ENCODE data around the gene TPRN. TPM values are rescaled to one million over a fixed set of nuclear protein-coding genes. Genes with fewer than 3 reads are reported as not detected.

TPRN gene
- total RNA-seq, 1 experiment from 2014 or later, result 24.9 TPM

DNA sequence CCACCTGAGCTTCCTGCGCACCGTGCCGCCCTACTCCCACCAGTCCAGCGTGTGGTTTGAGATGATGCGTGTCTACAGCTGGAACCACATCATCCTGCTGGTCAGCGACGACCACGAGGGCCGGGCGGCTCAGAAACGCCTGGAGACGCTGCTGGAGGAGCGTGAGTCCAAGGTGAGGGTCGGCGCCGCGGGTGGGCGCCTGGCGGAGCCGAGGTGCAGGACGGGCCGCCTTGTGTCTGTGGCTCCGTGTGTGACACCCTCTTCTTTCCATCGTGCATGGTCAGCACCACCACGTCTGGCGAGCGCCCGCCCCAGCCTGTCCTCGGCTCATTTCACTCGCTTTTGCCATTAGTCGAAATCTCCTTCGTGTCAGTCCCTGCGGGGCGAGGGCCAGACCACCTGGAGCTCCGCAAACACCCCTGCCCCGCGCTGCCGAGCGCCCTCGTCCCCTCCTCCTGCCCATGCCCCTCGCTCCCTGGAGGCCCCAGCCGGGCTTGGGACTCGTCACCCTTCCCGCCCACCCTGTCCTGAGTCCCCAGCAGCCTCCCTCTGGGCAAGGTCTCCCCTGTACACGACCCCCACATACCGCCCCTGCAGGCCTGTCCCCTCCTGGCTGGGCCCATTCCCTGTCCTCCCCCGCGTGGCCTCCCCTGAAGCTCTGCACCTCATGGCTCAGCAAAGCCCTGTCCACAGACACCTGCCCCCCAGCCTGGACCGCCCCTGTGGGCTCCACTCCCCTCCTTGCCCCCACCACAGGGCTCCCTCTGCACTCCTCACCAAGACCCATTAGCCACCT lies 54.6 kb downstream of the TPRN start:
- no TSS peak for BruUV-seq (replicated peaks)
- DNase-seq (ENCODE audit: low read depth, low spot score), result no peak

DNA sequence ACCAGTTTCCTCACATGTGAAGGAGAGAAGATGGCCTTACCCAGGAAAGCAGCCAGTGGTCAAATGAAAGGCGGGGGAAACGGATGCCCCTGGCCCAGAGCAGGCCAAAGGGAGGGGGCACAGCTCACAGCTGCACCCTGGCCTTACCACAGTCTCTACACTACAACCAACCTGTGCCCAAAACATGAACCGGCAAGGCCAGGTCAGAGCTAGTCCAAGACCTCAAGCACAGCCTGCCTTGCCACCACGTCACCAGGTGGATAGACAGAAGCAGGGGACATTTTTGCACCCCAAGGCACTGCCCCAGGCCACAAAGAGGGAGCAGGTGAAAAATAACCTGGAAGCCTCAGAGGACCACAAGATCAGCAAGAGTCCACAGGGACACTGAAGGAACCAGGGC lies 57.1 kb downstream of the TPRN start:
- Histone ChIP-seq H2AFZ (ENCODE audit: low read depth, low read length, poor library complexity, severe bottlenecking) (no peak overlapping the region), H3K9me3 (ENCODE audit: control insufficient read depth in 1 of 2, insufficient read depth in 1 of 2, low read depth in 1 of 2, low read length in 2 of 2) (no peaks in the 10 kb centered on the region), H3K79me2 (ENCODE audit: insufficient read depth, low read length) (no peaks in the 10 kb centered on the region), H3K27ac (ENCODE audit: low read depth, low read length) (no peak overlapping the region), H3K27me3 (ENCODE audit: insufficient read depth, low read length) (no peaks in the 10 kb centered on the region), H3K4me1 (ENCODE audit: control insufficient read depth in 1 of 2, insufficient read depth in 2 of 2, low read length in 2 of 2) (no peaks in the 10 kb centered on the region), H3K36me3 (ENCODE audit: control insufficient read depth in 1 of 2, insufficient read depth in 2 of 2, low read length in 2 of 2) (no peaks in the 10 kb centered on the region), H3K9ac (ENCODE audit: low read length) (no peak overlapping the region), H4K20me1 (ENCODE audit: insufficient read depth) (no peaks in the 10 kb centered on the region), H3K9me2 (ENCODE audit: insufficient read depth) (no peaks in the 10 kb centered on the region), H3K4me3 (replicated peaks in 1 of 2; ENCODE audit: low read depth in 1 of 2, low read length in 2 of 2) (no peak overlapping the region), H3K4me2 (ENCODE audit: low read length) (no peak overlapping the region)
- CTCF ChIA-PET, result no interaction called here
- TF ChIP-seq EZH2phosphoT487 (IDR thresholded peaks at IDR 0.05; ENCODE audit: borderline replicate concordance) (no peak), ZFX (IDR thresholded peaks at IDR 0.05) (no peak), RAD21 (IDR thresholded peaks at IDR 0.05; ENCODE audit: low read depth) (no peak), ELF1 (IDR thresholded peaks at IDR 0.05; ENCODE audit: borderline replicate concordance, low read depth) (no peak), FOSL1 (IDR thresholded peaks at IDR 0.05; ENCODE audit: low read depth) (no peak), POLR2A (IDR thresholded peaks at IDR 0.05; ENCODE audit: borderline replicate concordance, extremely low read depth, insufficient read depth, insufficient read length) (no peak), JUND (IDR thresholded peaks at IDR 0.05) (no peak)
- no TSS peak for BruUV-seq (replicated peaks)
- RAD21 ChIA-PET (ENCODE audit: low non-redundant PET in 1 of 2, low total read pairs in 2 of 2, uncharacterized antibody in 2 of 2, unreplicated experiment in 2 of 2), result no interaction called here
- intact Hi-C loops (cut with micrococcal nuclease), result no loop called here
- DNase-seq (ENCODE audit: low read depth, low spot score) (no peak), ATAC-seq (no peak)
- POLR2A ChIA-PET, result no interaction called here

More for the DNA sequence above, 54.6 kb downstream of the TPRN start:
- Histone ChIP-seq H3K9me3 (ENCODE audit: control insufficient read depth in 1 of 2, insufficient read depth in 1 of 2, low read depth in 1 of 2, low read length in 2 of 2) (no peaks in the 10 kb centered on the region), H3K9ac (ENCODE audit: low read length) (no peak overlapping the region), H2AFZ (ENCODE audit: low read depth, low read length, poor library complexity, severe bottlenecking) (no peak overlapping the region), H3K9me2 (ENCODE audit: insufficient read depth) (no peaks in the 10 kb centered on the region), H3K27ac (ENCODE audit: low read depth, low read length) (no peak overlapping the region), H3K36me3 (ENCODE audit: control insufficient read depth in 1 of 2, insufficient read depth in 2 of 2, low read length in 2 of 2) (no peaks in the 10 kb centered on the region), H3K4me3 (replicated peaks in 1 of 2; ENCODE audit: low read depth in 1 of 2, low read length in 2 of 2) (no peak overlapping the region), H3K27me3 (ENCODE audit: insufficient read depth, low read length) (no peaks in the 10 kb centered on the region), H3K79me2 (ENCODE audit: insufficient read depth, low read length) (no peaks in the 10 kb centered on the region), H3K4me2 (ENCODE audit: low read length) (no peak overlapping the region), H4K20me1 (ENCODE audit: insufficient read depth) (no peaks in the 10 kb centered on the region), H3K4me1 (ENCODE audit: control insufficient read depth in 1 of 2, insufficient read depth in 2 of 2, low read length in 2 of 2) (peaks cover 12 to 18% of the 10 kb centered on the region in 2 experiments)
- CTCF ChIA-PET, result no interaction called here
- ATAC-seq, result no peak
- intact Hi-C loops (cut with micrococcal nuclease), result no loop called here
- RAD21 ChIA-PET (ENCODE audit: low non-redundant PET in 1 of 2, low total read pairs in 2 of 2, uncharacterized antibody in 2 of 2, unreplicated experiment in 2 of 2), result no interaction called here
- POLR2A ChIA-PET, result no interaction called here
- TF ChIP-seq FOSL1 (IDR thresholded peaks at IDR 0.05; ENCODE audit: low read depth) (no peak), EZH2 (IDR thresholded peaks at IDR 0.05) (no peak), CBX3 (IDR thresholded peaks at IDR 0.05; ENCODE audit: low read depth) (no peak), ZNF274 (IDR thresholded peaks at IDR 0.05; ENCODE audit: low read depth, low read length) (no peak), ELF1 (IDR thresholded peaks at IDR 0.05; ENCODE audit: borderline replicate concordance, low read depth) (no peak), EZH2phosphoT487 (IDR thresholded peaks at IDR 0.05; ENCODE audit: borderline replicate concordance) (no peak), YY1 (IDR thresholded peaks at IDR 0.05; ENCODE audit: extremely low read depth, insufficient replicate concordance, low read depth, low read length) (no peak)
- TF ChIP-seq, protein P1, sequence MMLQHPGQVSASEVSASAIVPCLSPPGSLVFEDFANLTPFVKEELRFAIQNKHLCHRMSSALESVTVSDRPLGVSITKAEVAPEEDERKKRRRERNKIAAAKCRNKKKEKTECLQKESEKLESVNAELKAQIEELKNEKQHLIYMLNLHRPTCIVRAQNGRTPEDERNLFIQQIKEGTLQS (IDR thresholded peaks at IDR 0.05), result no peak
